ENCODE results near the gene PKD2L1.

DNA sequence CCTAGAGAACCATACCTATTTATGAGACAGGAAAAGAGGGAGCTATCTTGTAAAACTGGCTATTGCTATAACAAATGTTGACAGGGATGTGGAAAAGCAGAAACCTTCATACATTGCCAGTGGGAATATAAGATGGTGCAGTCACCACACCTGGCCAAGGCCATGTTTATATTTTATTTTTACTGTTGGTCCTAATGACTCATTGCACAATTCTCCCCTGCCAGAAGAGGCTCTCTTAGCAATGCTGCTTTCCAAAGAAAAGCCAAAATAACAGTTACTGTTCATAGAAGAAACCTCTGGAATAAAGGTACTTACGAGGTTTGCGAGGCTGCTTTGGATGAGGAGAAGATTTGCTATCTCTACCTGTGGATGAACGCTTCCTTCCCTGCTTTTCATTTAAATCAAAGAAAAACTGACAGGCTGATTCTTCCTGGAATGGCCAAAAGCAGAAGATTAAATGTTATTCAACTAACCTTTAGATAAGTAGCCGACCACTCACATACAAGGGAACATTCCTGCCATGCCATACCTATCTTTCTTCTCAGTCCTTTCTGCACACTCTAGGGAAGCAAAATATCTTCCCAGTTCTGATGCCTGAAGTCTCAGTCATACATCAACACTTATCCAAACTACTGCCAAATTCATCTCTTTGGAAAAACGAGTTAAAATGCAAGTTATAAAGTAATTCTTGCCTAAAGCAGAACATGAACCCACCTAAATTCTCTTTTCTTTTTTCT, 84.4 kb downstream of the PKD2L1 start:
- TF ChIP-seq CTCF (IDR thresholded peaks at IDR 0.05) = no peak
- no peak for TF ChIP-seq POLR2A (IDR thresholded peaks at IDR 0.05)

All from thyroid gland (tissue), 4 donors.